Measurements from ENCODE around the gene OR2A2.
"Not testable (repeated sequence)": the region's sequence is repeated elsewhere in the genome, so short reads cannot be mapped to it uniquely, and the experiment has no call there.

OR2A2 gene

GRCh38 chr7:144109283-144109682 is at the start of gene OR2A2:
OR2A2 (plus strand) TSS chr7:144109583; CDS start chr7:144109583, 0 bp downstream.
- DNase-seq (ENCODE audit: low read depth): no peak

GRCh38 chr7:144063710-144064109 is 45.7 kb upstream of the OR2A2 start:
- DNase-seq (ENCODE audit: low read depth): no peak

- DNase-seq (ENCODE audit: low read depth): no peak
Measured at GRCh38 chr7:144069511-144069910, 39.9 kb upstream of the OR2A2 start, which contains the start of gene OR2A25. OR2A25 (plus strand) TSS chr7:144069811; CDS start chr7:144074220, 4,409 bp downstream.

- no peak for DNase-seq (ENCODE audit: low read depth)
Measured at GRCh38 chr7:144069953-144070352, 39.4 kb upstream of the OR2A2 start.

GRCh38 chr7:144074374-144074773 is 35.0 kb upstream of the OR2A2 start:
- no peak for DNase-seq (ENCODE audit: low read depth)

GRCh38 chr7:144085978-144086377 is 23.4 kb upstream of the OR2A2 start, which contains the start of gene OR2A12:
OR2A12 (plus strand) TSS chr7:144086278; CDS start chr7:144095108, 8,830 bp downstream.
- no peak for DNase-seq (ENCODE audit: low read depth)

GRCh38 chr7:144086730-144087129 is 22.7 kb upstream of the OR2A2 start:
- DNase-seq (ENCODE audit: low read depth): no peak

- no peak for DNase-seq (ENCODE audit: low read depth)
Measured at GRCh38 chr7:144087230-144087629, 22.2 kb upstream of the OR2A2 start.

GRCh38 chr7:144090667-144091066 is 18.7 kb upstream of the OR2A2 start:
- no peak for DNase-seq (ENCODE audit: low read depth)

GRCh38 chr7:144098776-144099175 is 10.6 kb upstream of the OR2A2 start:
- no peak for DNase-seq (ENCODE audit: low read depth)

GRCh38 chr7:144100607-144101006 is 8.8 kb upstream of the OR2A2 start:
- DNase-seq (ENCODE audit: low read depth): no peak

GRCh38 chr7:144102041-144102440 is 7.3 kb upstream of the OR2A2 start:
- no peak for DNase-seq (ENCODE audit: low read depth)

GRCh38 chr7:144105211-144105610 is 4.2 kb upstream of the OR2A2 start:
- DNase-seq (ENCODE audit: low read depth): no peak

- DNase-seq (ENCODE audit: low read depth): no peak
Measured at GRCh38 chr7:144110272-144110671, 889 bp downstream of the OR2A2 start.

- no peak for DNase-seq (ENCODE audit: low read depth)
Measured at GRCh38 chr7:144113651-144114050, 4.3 kb downstream of the OR2A2 start.

GRCh38 chr7:144118341-144118740 is 9.0 kb downstream of the OR2A2 start:
- DNase-seq (ENCODE audit: low read depth): no peak

GRCh38 chr7:144122876-144123275 is 13.5 kb downstream of the OR2A2 start, which contains the start of gene OR2A14:
OR2A14 (plus strand) TSS chr7:144123176; CDS start chr7:144129113, 5,937 bp downstream.
- no peak for DNase-seq (ENCODE audit: low read depth)

- peak; percentile 79 for DNase-seq (ENCODE audit: low read depth)
Measured at GRCh38 chr7:144127714-144128334, 18.4 kb downstream of the OR2A2 start.

GRCh38 chr7:144129601-144130000 is 20.2 kb downstream of the OR2A2 start:
- not testable (repeated sequence) for DNase-seq (ENCODE audit: low read depth)

- DNase-seq (ENCODE audit: low read depth): no peak
Measured at GRCh38 chr7:144130730-144131129, 21.3 kb downstream of the OR2A2 start.

GRCh38 chr7:144132262-144132661 is 22.9 kb downstream of the OR2A2 start:
- no peak for DNase-seq (ENCODE audit: low read depth)

GRCh38 chr7:144133307-144133706 is 23.9 kb downstream of the OR2A2 start:
- no peak for DNase-seq (ENCODE audit: low read depth)

- no peak for DNase-seq (ENCODE audit: low read depth)
Measured at GRCh38 chr7:144134116-144134515, 24.7 kb downstream of the OR2A2 start.

GRCh38 chr7:144137501-144137900 is 28.1 kb downstream of the OR2A2 start:
- peak; percentile 37 for DNase-seq (ENCODE audit: low read depth)
